ENCODE results near the gene PNPLA6. TPM values are rescaled to one million over a fixed set of nuclear protein-coding genes. Genes with fewer than 3 reads are reported as not detected.

PNPLA6 gene
- polyA plus RNA-seq, 1 of the 3 experiments (the other 2 are of a cell fraction), result 90.5 TPM

- H3K4me1 ChIP-seq (ENCODE audit: control insufficient read depth in 1 of 2, insufficient read depth in 2 of 2, low read depth in 1 of 2, low read length in 1 of 2), result peaks cover 0 to 8% of the 10 kb centered on the region in 2 experiments; a peak in 1 of 4 replicates
- no peak overlapping the region for H2AFZ ChIP-seq (ENCODE audit: low read depth)
- H3K4me2 ChIP-seq, result no peak overlapping the region
- 89% methylated on average over 1 of the region's 17 CpGs for WGBS (ENCODE audit: low lambda C conversion rate)
- no peaks in the 10 kb centered on the region for H3K79me2 ChIP-seq (ENCODE audit: insufficient read depth)
- no peaks in the 10 kb centered on the region for H4K20me1 ChIP-seq (ENCODE audit: insufficient read depth)
- H3K36me3 ChIP-seq (replicated peaks in 1 of 2; ENCODE audit: control insufficient read depth in 1 of 2, insufficient read depth in 2 of 2, low read length in 1 of 2), result no peaks in the 10 kb centered on the region
- ChIA-PET CTCF (interaction anchor here (2.8 to 2.9 kb wide), 2 partner anchors 9 to 75 kb away, joined by 9 to 12 read pairs; partner anchors contain the start of gene TRAPPC5), POLR2A (interaction anchor here (0.9 to 2.5 kb wide), 3 partner anchors 10 to 23 kb away, joined by 5 to 11 read pairs (median 9); partner anchors contain the start of genes CAMSAP3, PET100 and XAB2)
- H3K9me3 ChIP-seq, result no peaks in the 10 kb centered on the region
- no peaks in the 10 kb centered on the region for H3K27me3 ChIP-seq (ENCODE audit: insufficient read depth)
- no peak overlapping the region for H3K4me3 ChIP-seq (ENCODE audit: low read depth in 2 of 2, low read length in 1 of 2)
- H3K9ac ChIP-seq, result no peak overlapping the region
- no peak overlapping the region for H3K27ac ChIP-seq (ENCODE audit: low read depth in 2 of 2, low read length in 1 of 2)
- H3F3A ChIP-seq (replicated peaks; ENCODE audit: insufficient read depth), result no peaks in the 10 kb centered on the region
- H3K9me2 ChIP-seq, result no peaks in the 10 kb centered on the region
- TF ChIP-seq TCF12 (IDR thresholded peaks at IDR 0.05) (no peak), TAF1 (IDR thresholded peaks at IDR 0.05; ENCODE audit: borderline replicate concordance, low read depth, low read length) (no peak), CHD2 (IDR thresholded peaks at IDR 0.05; ENCODE audit: low read length, partially characterized antibody) (no peak), PBX3 (IDR thresholded peaks at IDR 0.05) (no peak), USF2 (IDR thresholded peaks at IDR 0.05; ENCODE audit: borderline replicate concordance, low read depth, low read length) (no peak), MXI1 (IDR thresholded peaks at IDR 0.05; ENCODE audit: low read depth, low read length) (no peak), NFIC (IDR thresholded peaks at IDR 0.05; ENCODE audit: borderline replicate concordance) (no peak), RCOR1 (IDR thresholded peaks at IDR 0.05; ENCODE audit: low read length) (no peak), EP300 (IDR thresholded peaks at IDR 0.05; ENCODE audit: borderline replicate concordance in 1 of 2, low read depth in 1 of 2, low read length in 1 of 2) (no peak), GATA2 (CRISPR knock-in tag; IDR thresholded peaks at IDR 0.05) (no peak), SIN3A (IDR thresholded peaks at IDR 0.05; ENCODE audit: borderline replicate concordance, low read depth, low read length) (no peak), RFX5 (IDR thresholded peaks at IDR 0.05; ENCODE audit: low read length) (no peak), RXRA (IDR thresholded peaks at IDR 0.05; ENCODE audit: borderline replicate concordance, low read depth) (no peak), JUND (IDR thresholded peaks at IDR 0.05) (no peak), FOXJ3 (CRISPR knock-in tag; IDR thresholded peaks at IDR 0.05) (no peak), POLR2AphosphoS5 (IDR thresholded peaks at IDR 0.05; ENCODE audit: low read depth, low read length) (no peak), REST (IDR thresholded peaks at IDR 0.05; ENCODE audit: low read depth, low read length) (no peak), GABPA (IDR thresholded peaks at IDR 0.05; ENCODE audit: low read depth) (no peak), YY1 (IDR thresholded peaks at IDR 0.05; ENCODE audit: low read depth) (no peak), MEF2A (IDR thresholded peaks at IDR 0.05; ENCODE audit: borderline replicate concordance, low read depth) (no peak)
- DNase-seq, result no peak
Observed at GRCh38 chr19:7606289-7606688, 70.8 kb downstream of the PNPLA6 start.
